Kidney (tissue), 14 donors: Measurements from ENCODE around the gene OSCAR. TPM values are rescaled to one million over a fixed set of nuclear protein-coding genes. Genes with fewer than 3 reads are reported as not detected.
"Not testable (repeated sequence)": the region's sequence is repeated elsewhere in the genome, so short reads cannot be mapped to it uniquely, and the experiment has no call there.

Experiments
- DNase-seq, 5 donors: peaks; one replicate each; pipeline ENCODE4 v3.0.0-alpha.2; 2013 to 2020
- FAIRE-seq: peaks from 2 replicates; lab custom pipeline; 2012; peaks lifted over from hg19 to GRCh38; lab: Jason Lieb, UNC
- H3K27ac ChIP-seq, 2 donors: one replicate each; pipeline ENCODE4 v1.7.0; 2013; ENCODE audit warnings: low read depth in 2 of 2, low read length in 2 of 2, inconsistent platforms in 1 of 2
- H3K27me3 ChIP-seq: one replicate; pipeline ENCODE4 v1.7.1; 2013; ENCODE audit warnings: low read length, inconsistent platforms; ENCODE audit not compliant: control insufficient read depth, insufficient read depth
- H3K36me3 ChIP-seq, 3 donors: one replicate each; pipeline versions ENCODE4 v1.7.0 to v1.7.1; 2013; ENCODE audit warnings: low read length in 3 of 3, control low read depth in 1 of 3, inconsistent platforms in 1 of 3; ENCODE audit not compliant: insufficient read depth in 3 of 3, control insufficient read depth in 2 of 3
- H3K4me1 ChIP-seq, 3 donors: one replicate each; pipeline versions ENCODE4 v1.7.0 to v1.7.1; 2013; ENCODE audit warnings: low read length in 3 of 3, inconsistent platforms in 1 of 3, low read depth in 1 of 3; ENCODE audit not compliant: control insufficient read depth in 2 of 3, insufficient read depth in 2 of 3
- H3K4me3 ChIP-seq, 3 donors: one replicate each; pipeline versions ENCODE4 v1.7.0 to v1.8.1; 2013; ENCODE audit warnings: low read length in 3 of 3, control low read depth in 1 of 3, inconsistent platforms in 1 of 3
- H3K9ac ChIP-seq, 3 donors: one replicate each; pipeline versions ENCODE4 v1.7.0 to v1.7.1; 2013; ENCODE audit warnings: low read length in 3 of 3, control low read depth in 1 of 3, inconsistent platforms in 1 of 3
- H3K9me3 ChIP-seq, 3 donors: one replicate each; pipeline versions ENCODE4 v1.7.0 to v1.7.1; 2013; ENCODE audit warnings: low read length in 3 of 3, control low read depth in 1 of 3, inconsistent platforms in 1 of 3; ENCODE audit not compliant: control insufficient read depth in 2 of 3, insufficient read depth in 1 of 3
- CTCF ChIP-seq: IDR thresholded peaks from 3 replicates; pipeline ENCODE4 v1.5.1; 2012; ENCODE audit warnings: mild to moderate bottlenecking, moderate library complexity, borderline replicate concordance; ENCODE audit not compliant: insufficient read depth; ENCODE audit errors: extremely low read depth
- intact Hi-C: fragments of 100-400 bp; cut with DNase I; formaldehyde crosslinking; loops from one replicate; pipeline ENCODE4 v1.11.1; 2022
- polyA plus RNA-seq: library from polyadenylated mRNA; stranded (reverse); fragments of 350-450 nt; fragmentation: Illumina TruSeq; extraction: RNeasy Lipid Tissue Mini Kit (QIAGEN cat#74804); gene quantifications from one replicate; pipeline ENCODE4 v1.2.3, GENCODE V29; 2014; ENCODE audit warnings: low read depth, low replicate concordance; ENCODE audit not compliant: insufficient read depth
- total RNA-seq: library from RNA; stranded (reverse); fragmentation: NEBNext Ultra II Directional; extraction: Animal tissue kit (Norgen Biotek cat#: 25700); gene quantifications from one replicate; pipeline ENCODE4 v1.2.1, GENCODE V29; 2021
- donor health status: control.
- donor health status: control.
- donor health status: control.
- donor health status: control.
- donor health status: control.
- donor health status: DM: yes; HTN: yes; CAD: no.
- donor health status: Normal renal cell carcinoma (clear cell type).

Gene OSCAR
- total and polyA plus RNA-seq, 2 donors from 2014 or later: 0.77 to 5.1 TPM

DNA sequence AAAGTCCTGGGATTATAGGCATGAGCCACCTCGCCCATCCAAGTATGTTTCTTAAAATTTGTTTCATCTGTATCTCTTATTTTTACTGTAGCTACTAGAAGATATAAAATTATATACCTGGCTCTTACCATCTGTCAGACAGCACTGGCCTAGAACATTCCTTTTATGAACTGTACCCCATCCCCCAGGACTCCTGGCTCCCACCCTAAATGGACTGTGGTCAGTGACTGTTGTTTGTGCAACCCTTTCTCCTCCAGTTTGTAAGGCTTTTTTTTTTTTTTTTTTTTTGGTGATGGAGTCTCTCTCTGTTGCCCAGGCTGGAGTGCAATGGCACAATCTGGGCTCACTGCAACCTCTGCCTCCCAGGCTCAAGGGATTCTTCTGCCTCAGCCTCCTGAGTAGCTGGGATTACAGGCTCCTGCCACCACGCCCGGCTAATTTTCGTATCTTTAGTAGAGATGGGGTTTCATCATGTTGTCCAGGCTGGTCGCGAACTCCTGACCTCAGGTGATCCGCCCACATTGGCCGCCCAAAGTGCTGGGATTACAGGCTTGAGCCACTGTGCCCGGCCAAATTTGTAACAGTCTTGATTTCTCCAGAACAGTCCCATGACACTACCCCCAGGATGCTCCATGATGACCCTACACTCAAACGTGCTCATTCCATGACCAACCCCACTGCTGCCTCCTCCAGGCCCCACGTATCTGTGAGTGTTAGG is 4.6 kb upstream of the OSCAR start:
- DNase-seq (peak in 1 of 5 donors; percentile 61), FAIRE-seq (no peak)
- peaks cover 0 to 12% (median 8%) of the 10 kb centered on the region in 3 donors for H3K36me3 ChIP-seq
- no peak for TF ChIP-seq CTCF
- intact Hi-C loops: no loop called here
- H3K9ac ChIP-seq: no peak overlapping the region
- H3K27ac ChIP-seq: no peak overlapping the region
- no peak overlapping the region for H3K4me3 ChIP-seq
- no peaks in the 10 kb centered on the region for H3K27me3 ChIP-seq
- H3K4me1 ChIP-seq: peaks cover 0 to 5% (median 0%) of the 10 kb centered on the region in 3 donors
- H3K9me3 ChIP-seq: no peaks in the 10 kb centered on the region

DNA sequence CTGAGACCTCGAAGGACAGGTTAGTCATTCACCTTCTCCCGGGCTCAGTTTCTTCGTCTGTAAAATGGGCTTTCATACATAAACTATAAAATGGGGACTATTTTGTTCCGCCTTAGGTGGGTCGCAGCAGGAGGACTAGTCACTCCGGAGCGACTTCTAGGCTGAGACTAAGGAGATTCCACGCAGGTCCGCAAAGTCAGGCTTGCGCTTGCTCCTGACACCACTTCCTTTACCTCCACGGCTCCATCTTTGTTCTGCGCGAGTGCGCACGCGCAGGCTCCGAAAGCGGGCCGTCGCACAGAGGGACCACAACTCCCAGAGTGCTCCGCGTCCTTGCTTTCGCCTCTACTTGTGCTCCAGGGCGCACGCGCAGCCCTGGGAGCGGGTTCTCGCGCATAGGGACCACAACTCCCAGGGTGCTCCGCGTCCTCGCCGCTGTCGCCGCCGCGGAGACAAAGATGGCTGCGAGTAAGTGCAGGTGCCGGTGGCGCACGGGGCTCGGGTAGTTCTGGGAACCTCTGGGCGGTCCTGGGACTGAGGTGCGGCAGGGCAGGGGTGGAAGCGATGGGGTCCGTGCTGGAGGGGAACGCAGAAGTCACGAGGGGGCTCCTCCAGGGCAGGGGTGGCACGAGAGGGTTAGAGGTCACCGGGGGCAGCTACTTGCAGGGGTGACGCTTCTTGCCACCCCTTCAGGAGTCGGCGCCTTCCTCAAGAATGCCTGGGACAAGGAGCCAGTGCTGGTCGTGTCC is 2.0 kb upstream of the OSCAR start, which contains the start of gene NDUFA3:
Gene NDUFA3, plus strand, starts transcription at position 435 of the 749 bp plus-strand sequence. Its CDS starts 24 bp downstream, at position 459.
- intact Hi-C loops: no loop called here
- DNase-seq: peak; percentile 98 to 100 (median 99)
- peaks cover 0 to 5% (median 0%) of the 10 kb centered on the region in 3 donors for H3K4me1 ChIP-seq
- H3K9me3 ChIP-seq: no peaks in the 10 kb centered on the region
- H3K27me3 ChIP-seq: no peaks in the 10 kb centered on the region
- peak within 1 kb of the TSS; percentile 94 to 98 (median 96) for H3K4me3 ChIP-seq
- no peak for TF ChIP-seq CTCF
- H3K27ac ChIP-seq: peak within 1 kb of the TSS in 1 of 2 donors; percentile 72
- H3K9ac ChIP-seq: peak within 1 kb of the TSS; percentile 85 to 95 (median 91)
- FAIRE-seq: no peak
- peaks cover 0 to 4% (median 2%) of the 10 kb centered on the region in 3 donors for H3K36me3 ChIP-seq

- H3K27ac ChIP-seq, FAIRE-seq, H3K4me1 ChIP-seq, H3K27me3 ChIP-seq, H3K9me3 ChIP-seq, intact Hi-C loops, H3K4me3 ChIP-seq, H3K9ac ChIP-seq, H3K36me3 ChIP-seq: not testable (repeated sequence)
- DNase-seq: peak in 1 of 5 donors; percentile 22
These were observed 724 bp downstream of the OSCAR start for GRCh38 chr19:54099903-54100255.
